ENCODE results near the gene RALGDS. TPM values are rescaled to one million over a fixed set of nuclear protein-coding genes. Genes with fewer than 3 reads are reported as not detected.

Gene RALGDS
- total and polyA plus RNA-seq, 8 donors: 43.5 to 58.9 (median 50.4) TPM

GRCh38 chr9:133080161-133080560 is 40.9 kb downstream of the RALGDS start:
- Histone ChIP-seq H3K36me3 (no peaks in the 10 kb centered on the region), H3K4me1 (no peaks in the 10 kb centered on the region), H3K9me3 (no peaks in the 10 kb centered on the region), H3K27ac (no peak overlapping the region), H3K27me3 (peaks cover 0 to 4% of the 10 kb centered on the region in 2 donors), H3K4me3 (no peak overlapping the region)
- no peak for TF ChIP-seq CTCF (IDR thresholded peaks at IDR 0.05)
- DNase-seq (no peak), ATAC-seq (no peak)
- intact Hi-C loops (cut with DNase I): no loop called here

DNA sequence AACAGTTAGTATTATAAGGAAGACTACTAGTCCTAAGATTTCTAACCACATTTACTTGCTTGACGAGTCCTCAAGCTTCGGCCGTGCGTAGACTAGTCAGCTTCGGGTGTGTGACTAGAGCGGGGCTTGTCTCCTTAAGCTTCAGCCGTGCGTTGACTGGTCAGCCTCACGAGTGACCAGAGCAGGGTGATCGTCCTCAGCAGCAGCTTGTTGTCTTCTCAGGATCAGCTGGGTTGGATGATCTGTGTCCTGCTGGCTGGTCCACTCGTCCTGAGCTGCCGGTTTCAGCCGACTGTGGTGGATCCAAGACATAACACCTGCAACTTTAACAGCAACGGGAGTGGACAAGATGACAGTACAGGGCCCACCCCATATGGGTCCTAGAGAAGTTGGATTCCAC is 42.6 kb downstream of the RALGDS start:
- no peak overlapping the region for H3K4me3 ChIP-seq
- TF ChIP-seq CTCF (IDR thresholded peaks at IDR 0.05): no peak
- DNase-seq (peak in 1 of 4 donors; percentile 61), ATAC-seq (no peak)
- no peaks in the 10 kb centered on the region for H3K36me3 ChIP-seq
- no peaks in the 10 kb centered on the region for H3K9me3 ChIP-seq
- intact Hi-C loops (cut with DNase I): no loop called here
- no peak overlapping the region for H3K27ac ChIP-seq
- H3K4me1 ChIP-seq: no peaks in the 10 kb centered on the region
- peaks cover 0 to 4% of the 10 kb centered on the region in 2 donors for H3K27me3 ChIP-seq

DNA sequence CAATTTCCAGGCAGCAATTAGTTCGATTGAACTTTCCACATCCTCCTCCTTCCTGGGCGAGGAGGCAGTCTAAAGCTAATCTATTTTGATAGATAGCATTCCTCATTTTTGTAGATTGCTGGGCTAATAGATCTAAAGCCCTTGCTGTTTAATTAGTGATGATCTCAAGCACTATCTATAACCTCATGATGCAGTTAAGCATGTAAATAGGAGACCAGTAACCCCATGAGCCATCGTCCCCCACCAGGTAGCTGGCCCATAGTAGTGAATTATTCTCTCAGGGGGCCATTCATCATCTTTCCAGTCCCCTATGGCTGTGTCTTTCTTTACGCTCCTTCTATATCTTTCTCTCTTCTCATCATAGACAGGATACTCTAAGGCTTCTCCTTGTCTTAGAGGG is 44.3 kb downstream of the RALGDS start:
- H3K4me1 ChIP-seq: no peaks in the 10 kb centered on the region
- intact Hi-C loops (cut with DNase I): no loop called here
- no peak for DNase-seq
- no peaks in the 10 kb centered on the region for H3K9me3 ChIP-seq
- no peak for TF ChIP-seq CTCF (IDR thresholded peaks at IDR 0.05)
- no peaks in the 10 kb centered on the region for H3K36me3 ChIP-seq
- H3K4me3 ChIP-seq: no peak overlapping the region
- no peaks in the 10 kb centered on the region for H3K27me3 ChIP-seq
- no peak for ATAC-seq
- H3K27ac ChIP-seq: no peak overlapping the region

DNA sequence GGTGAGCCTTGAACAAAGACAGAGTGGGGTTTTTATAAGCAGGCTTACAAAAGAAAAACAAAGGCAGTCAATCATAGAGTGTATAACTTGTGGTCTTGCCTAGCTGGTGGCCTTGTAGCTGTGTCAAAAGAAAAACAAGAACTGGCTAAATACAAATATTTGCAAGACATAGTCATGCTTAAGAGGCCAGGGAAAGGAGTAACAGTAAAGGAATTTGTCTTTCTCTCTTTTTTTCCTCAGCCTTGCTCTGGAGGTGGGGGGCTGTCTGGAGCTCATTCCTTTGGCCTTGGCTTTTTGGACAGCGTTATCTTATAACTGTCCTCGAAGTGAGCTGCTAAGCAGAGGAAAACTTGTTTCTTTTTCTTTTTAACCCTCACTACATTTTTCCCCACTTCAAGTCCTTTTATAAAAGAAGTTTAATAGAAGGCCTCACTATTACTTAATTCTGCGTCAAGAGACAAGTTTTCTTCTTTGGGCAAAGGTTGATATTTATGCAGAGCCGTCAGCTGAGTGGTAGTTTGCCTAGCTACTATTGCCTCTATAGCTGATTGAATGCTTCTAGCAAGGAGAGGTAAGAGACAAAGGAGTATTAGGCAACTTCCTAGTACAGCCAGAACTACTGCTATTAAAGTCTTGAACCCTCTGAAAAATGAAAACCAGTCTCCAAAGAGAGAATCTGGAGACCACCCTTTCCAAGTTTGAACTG is 45.0 kb downstream of the RALGDS start:
- Histone ChIP-seq H3K4me3 (no peak overlapping the region), H3K36me3 (no peaks in the 10 kb centered on the region), H3K27me3 (no peaks in the 10 kb centered on the region), H3K9me3 (no peaks in the 10 kb centered on the region), H3K27ac (no peak overlapping the region), H3K4me1 (no peaks in the 10 kb centered on the region)
- no peak for TF ChIP-seq CTCF (IDR thresholded peaks at IDR 0.05)
- intact Hi-C loops (cut with DNase I): no loop called here
- DNase-seq: no peak
- no peak for ATAC-seq

GRCh38 chr9:133074111-133074651 is 46.9 kb downstream of the RALGDS start:
- H3K4me1 ChIP-seq: no peaks in the 10 kb centered on the region
- no peaks in the 10 kb centered on the region for H3K9me3 ChIP-seq
- TF ChIP-seq CTCF (IDR thresholded peaks at IDR 0.05): no peak
- no peaks in the 10 kb centered on the region for H3K36me3 ChIP-seq
- DNase-seq: peak in 2 of 4 donors; percentile 7 to 34
- no peaks in the 10 kb centered on the region for H3K27me3 ChIP-seq
- no peak overlapping the region for H3K27ac ChIP-seq
- intact Hi-C loops (cut with DNase I): no loop called here
- no peak for ATAC-seq
- no peak overlapping the region for H3K4me3 ChIP-seq
